Keratinocyte (primary cell): ENCODE measurements around the gene MCCD1.

Experiments
- EZH2 ChIP-seq: IDR thresholded peaks from one replicate; pipeline ENCODE4 v1.6.1; 2012; ENCODE audit warnings: inconsistent platforms, mild to moderate bottlenecking, low read length, moderate library complexity
- TF ChIP-seq, protein P1 (sequence below), 3 experiments: IDR thresholded peaks in 1 of 3; conservative IDR thresholded peaks in 1 of 3; optimal IDR thresholded peaks in 1 of 3; 2 replicates in 2 of 3; 3 replicates in 1 of 3; pipeline versions ENCODE3 to v1.5.1; 2011; ENCODE audit warnings: low read length in 3 of 3, mild to moderate bottlenecking in 3 of 3, moderate library complexity in 2 of 3, control low read depth in 1 of 3, inconsistent platforms in 1 of 3; ENCODE audit not compliant: insufficient read depth in 2 of 3; ENCODE audit errors: extremely low read depth in 1 of 3

DNA sequence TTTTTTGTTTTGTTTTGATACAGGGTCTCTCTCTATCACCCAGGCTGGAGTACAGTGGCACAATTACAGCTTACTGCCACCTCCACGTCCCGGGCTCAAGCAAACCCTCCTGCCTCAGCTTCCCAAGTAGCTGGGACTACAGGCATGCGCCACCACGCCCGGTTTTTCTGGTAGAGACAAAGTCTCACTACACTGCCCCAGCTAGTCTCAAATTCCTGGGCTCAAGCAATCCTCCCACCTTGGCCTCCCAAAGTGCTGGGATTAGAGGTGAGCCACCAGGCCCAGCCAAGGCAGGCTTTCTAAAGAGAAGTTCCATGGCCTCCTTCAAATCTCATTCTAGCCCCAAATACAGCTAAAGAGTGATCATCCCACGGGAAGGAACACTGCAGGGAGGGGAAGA is 5.2 kb downstream of the MCCD1 start:
- TF ChIP-seq, protein P1, sequence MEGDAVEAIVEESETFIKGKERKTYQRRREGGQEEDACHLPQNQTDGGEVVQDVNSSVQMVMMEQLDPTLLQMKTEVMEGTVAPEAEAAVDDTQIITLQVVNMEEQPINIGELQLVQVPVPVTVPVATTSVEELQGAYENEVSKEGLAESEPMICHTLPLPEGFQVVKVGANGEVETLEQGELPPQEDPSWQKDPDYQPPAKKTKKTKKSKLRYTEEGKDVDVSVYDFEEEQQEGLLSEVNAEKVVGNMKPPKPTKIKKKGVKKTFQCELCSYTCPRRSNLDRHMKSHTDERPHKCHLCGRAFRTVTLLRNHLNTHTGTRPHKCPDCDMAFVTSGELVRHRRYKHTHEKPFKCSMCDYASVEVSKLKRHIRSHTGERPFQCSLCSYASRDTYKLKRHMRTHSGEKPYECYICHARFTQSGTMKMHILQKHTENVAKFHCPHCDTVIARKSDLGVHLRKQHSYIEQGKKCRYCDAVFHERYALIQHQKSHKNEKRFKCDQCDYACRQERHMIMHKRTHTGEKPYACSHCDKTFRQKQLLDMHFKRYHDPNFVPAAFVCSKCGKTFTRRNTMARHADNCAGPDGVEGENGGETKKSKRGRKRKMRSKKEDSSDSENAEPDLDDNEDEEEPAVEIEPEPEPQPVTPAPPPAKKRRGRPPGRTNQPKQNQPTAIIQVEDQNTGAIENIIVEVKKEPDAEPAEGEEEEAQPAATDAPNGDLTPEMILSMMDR (optimal IDR thresholded peaks at IDR 0.05 in 1 of 3, IDR thresholded peaks at IDR 0.05 in 1 of 3, conservative IDR thresholded peaks at IDR 0.05 in 1 of 3; ENCODE audit: extremely low read depth in 1 of 3, insufficient read depth in 2 of 3, low read length in 3 of 3) = no peak
- TF ChIP-seq EZH2 = no peak
